Karpas-422 (cell line): ENCODE data around the gene HNRNPD. TPM values are rescaled to one million over a fixed set of nuclear protein-coding genes. Genes with fewer than 3 reads are reported as not detected.
A peak's percentile ranks its signal among the peaks of the same experiment; 100 is the strongest.
"Not testable (repeated sequence)": the region's sequence is repeated elsewhere in the genome, so short reads cannot be mapped to it uniquely, and the experiment has no call there.

Source experiments
- DNase-seq: peaks from one replicate; pipeline ENCODE4 v3.0.0-alpha.2; 2015
- H2AFZ ChIP-seq: fragments of 200-600 bp; sonication (generic); 2 replicates; pipeline ENCODE4 v1.6.1; 2014; ENCODE audit warnings: antibody characterized with exemption, low read length, mixed read lengths
- H3K27ac ChIP-seq: fragments of 200-600 bp; sonication (generic); 2 replicates; pipeline ENCODE4 v1.5.1; 2014; ENCODE audit warnings: mild to moderate bottlenecking, low read length, moderate library complexity
- H3K27me3 ChIP-seq: fragments of 200-600 bp; sonication (generic); 2 replicates; pipeline ENCODE4 v1.6.1; 2014; ENCODE audit warnings: low read length, mixed read lengths
- H3K36me3 ChIP-seq: fragments of 200-600 bp; sonication (generic); 2 replicates; pipeline ENCODE4 v1.6.1; 2014; ENCODE audit warnings: low read length, mixed read lengths; ENCODE audit not compliant: insufficient read depth
- H3K4me1 ChIP-seq: fragments of 200-600 bp; sonication (generic); 2 replicates; pipeline ENCODE4 v1.6.1; 2014; ENCODE audit warnings: mild to moderate bottlenecking, low read length, mixed read lengths
- H3K4me2 ChIP-seq: fragments of 200-600 bp; sonication (generic); 2 replicates; pipeline ENCODE4 v1.6.1; 2014; ENCODE audit warnings: low read length, low read depth, mild to moderate bottlenecking; ENCODE audit not compliant: poor library complexity, severe bottlenecking
- H3K4me3 ChIP-seq: fragments of 200-600 bp; sonication (generic); 2 replicates; pipeline ENCODE4 v1.5.1; 2014; ENCODE audit warnings: mild to moderate bottlenecking, antibody characterized with exemption, low read length, mixed read lengths
- H3K79me2 ChIP-seq: fragments of 200-600 bp; sonication (generic); 2 replicates; pipeline ENCODE4 v1.6.1; 2014; ENCODE audit warnings: mild to moderate bottlenecking, low read length, mixed read lengths
- H3K9ac ChIP-seq: fragments of 200-600 bp; sonication (generic); 2 replicates; pipeline ENCODE4 v1.6.0; 2014; ENCODE audit warnings: low read length
- H3K9me2 ChIP-seq: fragments of 200-600 bp; sonication (generic), shearing (Covaris generic); replicated peaks from 2 replicates; pipeline ENCODE4 v1.6.0; 2014; ENCODE audit warnings: mild to moderate bottlenecking, low read length, moderate library complexity; ENCODE audit not compliant: insufficient read depth
- H3K9me3 ChIP-seq: fragments of 300-700, 200-600 bp; sonication (generic); 2 replicates; pipeline ENCODE4 v1.6.1; 2014; ENCODE audit warnings: low read length, mixed read lengths
- H4K20me1 ChIP-seq: fragments of 200-600 bp; sonication (generic); 2 replicates; pipeline ENCODE4 v1.6.1; 2014; ENCODE audit warnings: mild to moderate bottlenecking, antibody characterized with exemption, low read length, low read depth; ENCODE audit not compliant: insufficient read depth
- total RNA-seq: library from RNA; depleted of rRNA; stranded (reverse); fragments of >200 nt; shearing (Covaris generic); gene quantifications from 2 replicates; pipeline ENCODE4 v1.2.3, GENCODE V29; 2014; ENCODE audit warnings: low replicate concordance; rRNA removed

HNRNPD gene, protein sequence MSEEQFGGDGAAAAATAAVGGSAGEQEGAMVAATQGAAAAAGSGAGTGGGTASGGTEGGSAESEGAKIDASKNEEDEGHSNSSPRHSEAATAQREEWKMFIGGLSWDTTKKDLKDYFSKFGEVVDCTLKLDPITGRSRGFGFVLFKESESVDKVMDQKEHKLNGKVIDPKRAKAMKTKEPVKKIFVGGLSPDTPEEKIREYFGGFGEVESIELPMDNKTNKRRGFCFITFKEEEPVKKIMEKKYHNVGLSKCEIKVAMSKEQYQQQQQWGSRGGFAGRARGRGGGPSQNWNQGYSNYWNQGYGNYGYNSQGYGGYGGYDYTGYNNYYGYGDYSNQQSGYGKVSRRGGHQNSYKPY
- total RNA-seq = 50.7 and 64.1 TPM in 2 replicates

DNA sequence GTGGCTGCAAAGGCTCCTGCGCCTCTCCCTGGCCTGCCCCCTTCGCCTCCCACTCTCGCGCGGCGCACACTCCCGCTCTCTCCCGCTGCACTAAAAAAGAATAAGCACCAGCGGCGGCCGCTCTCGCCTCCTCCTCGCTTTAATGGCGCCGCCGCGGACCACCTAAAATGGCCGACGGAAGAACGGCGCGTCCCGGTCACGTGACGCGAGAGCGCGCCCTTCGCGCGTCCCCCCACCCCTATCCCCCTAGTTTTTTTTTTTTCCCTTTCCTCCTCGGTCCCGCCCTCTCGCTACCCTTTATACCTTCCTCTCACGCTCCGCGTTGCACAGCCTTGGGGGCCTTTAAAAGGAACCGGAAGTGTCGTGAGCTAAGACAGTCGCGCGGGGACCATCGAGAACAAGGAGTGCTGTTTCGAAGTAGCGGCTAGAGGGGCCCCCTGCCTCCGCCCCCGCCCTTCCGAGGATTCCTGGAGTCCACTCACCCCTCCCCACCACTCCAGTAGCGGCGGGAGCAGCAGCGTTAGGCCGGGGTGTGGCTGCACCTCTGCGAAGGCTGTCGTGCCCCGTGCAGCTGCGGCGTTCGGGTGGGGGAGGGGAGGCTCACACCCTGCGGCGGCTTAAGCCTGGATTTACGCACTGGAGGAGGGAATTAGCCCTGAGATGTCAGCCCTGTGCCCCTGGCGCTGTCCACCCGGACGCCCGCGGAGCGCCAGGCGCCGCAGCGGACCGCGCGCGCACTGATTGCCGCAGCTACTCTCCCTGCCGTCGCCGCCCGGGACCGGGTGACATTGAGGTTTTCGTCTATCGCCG is at the start of gene HNRNPD:
HNRNPD (minus strand) TSS at position 176 of the 810 bp plus-strand sequence. CDS start 313 bp downstream, outside the sequence.
- H3K4me1 ChIP-seq = peaks cover 32% of the 10 kb centered on the region
- peak within 1 kb of the TSS; percentile 95 for H3K4me2 ChIP-seq
- H3K9me3 ChIP-seq = no peaks in the 10 kb centered on the region
- peaks cover 47% of the 10 kb centered on the region for H3K79me2 ChIP-seq
- no peaks in the 10 kb centered on the region for H3K27me3 ChIP-seq
- no peaks in the 10 kb centered on the region for H3K9me2 ChIP-seq
- peak within 1 kb of the TSS; percentile 97 for H3K9ac ChIP-seq
- H3K27ac ChIP-seq = peak within 1 kb of the TSS; percentile 82
- peak; percentile 97 for DNase-seq
- peaks cover 32% of the 10 kb centered on the region for H4K20me1 ChIP-seq
- H2AFZ ChIP-seq = 0 out of 2 replicates have a peak within 1 kb of the TSS, but pooled peaks have one; percentile 18
- H3K4me3 ChIP-seq = peak within 1 kb of the TSS; percentile 96
- H3K36me3 ChIP-seq = peaks cover 29% of the 10 kb centered on the region

DNA sequence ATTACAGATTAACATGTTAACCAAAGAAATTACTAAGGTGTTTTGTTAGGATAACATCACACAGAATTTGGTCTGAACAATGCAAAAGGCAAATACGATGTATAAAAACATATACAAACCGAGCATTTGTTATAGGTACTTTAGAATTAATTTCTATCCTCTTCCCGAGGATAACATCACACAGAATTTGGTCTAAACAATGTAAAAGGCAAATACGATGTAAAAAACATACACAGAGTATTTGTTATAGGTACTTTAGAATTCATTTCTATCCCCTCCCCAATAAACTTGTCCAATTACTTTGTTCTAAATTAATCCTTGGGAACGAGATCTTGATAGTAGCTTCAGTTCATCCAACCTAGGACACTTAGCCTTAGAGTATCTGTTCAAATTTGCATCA is 48.8 kb upstream of the HNRNPD start:
- peaks cover 35% of the 10 kb centered on the region for H3K36me3 ChIP-seq
- no peak overlapping the region for H3K4me3 ChIP-seq
- H3K27ac ChIP-seq = no peak overlapping the region
- peaks cover 21% of the 10 kb centered on the region for H4K20me1 ChIP-seq
- H3K27me3 ChIP-seq = no peaks in the 10 kb centered on the region
- DNase-seq = no peak
- no peaks in the 10 kb centered on the region for H3K9me3 ChIP-seq
- H3K79me2 ChIP-seq = peaks cover 3% of the 10 kb centered on the region
- no peaks in the 10 kb centered on the region for H3K9me2 ChIP-seq
- H2AFZ ChIP-seq = no peak overlapping the region
- no peak overlapping the region for H3K9ac ChIP-seq
- no peak overlapping the region for H3K4me2 ChIP-seq
- peaks cover 4% of the 10 kb centered on the region for H3K4me1 ChIP-seq

GRCh38 chr4:82421796-82422560 is 48.2 kb upstream of the HNRNPD start:
- no peak overlapping the region for H2AFZ ChIP-seq
- H3K27ac ChIP-seq = no peak overlapping the region
- H3K4me1 ChIP-seq = no peaks in the 10 kb centered on the region
- DNase-seq = peak; percentile 48
- no peaks in the 10 kb centered on the region for H3K27me3 ChIP-seq
- H3K4me2 ChIP-seq = no peak overlapping the region
- H3K9ac ChIP-seq = no peak overlapping the region
- peaks cover 15% of the 10 kb centered on the region for H4K20me1 ChIP-seq
- H3K9me2 ChIP-seq = no peaks in the 10 kb centered on the region
- H3K9me3 ChIP-seq = no peaks in the 10 kb centered on the region
- no peaks in the 10 kb centered on the region for H3K79me2 ChIP-seq
- H3K36me3 ChIP-seq = peaks cover 28% of the 10 kb centered on the region
- H3K4me3 ChIP-seq = no peak overlapping the region

GRCh38 chr4:82419451-82419850 is 45.7 kb upstream of the HNRNPD start:
- Histone ChIP-seq H3K27ac (no peak overlapping the region), H3K9me3 (no peaks in the 10 kb centered on the region), H3K79me2 (no peaks in the 10 kb centered on the region), H3K27me3 (no peaks in the 10 kb centered on the region), H3K9ac (no peak overlapping the region), H3K4me2 (no peak overlapping the region), H4K20me1 (no peaks in the 10 kb centered on the region), H3K36me3 (peaks cover 3% of the 10 kb centered on the region; the same call in 1 of the 2 replicates), H3K9me2 (no peaks in the 10 kb centered on the region), H3K4me3 (no peak overlapping the region), H2AFZ (no peak overlapping the region), H3K4me1 (no peaks in the 10 kb centered on the region)
- no peak for DNase-seq

DNA sequence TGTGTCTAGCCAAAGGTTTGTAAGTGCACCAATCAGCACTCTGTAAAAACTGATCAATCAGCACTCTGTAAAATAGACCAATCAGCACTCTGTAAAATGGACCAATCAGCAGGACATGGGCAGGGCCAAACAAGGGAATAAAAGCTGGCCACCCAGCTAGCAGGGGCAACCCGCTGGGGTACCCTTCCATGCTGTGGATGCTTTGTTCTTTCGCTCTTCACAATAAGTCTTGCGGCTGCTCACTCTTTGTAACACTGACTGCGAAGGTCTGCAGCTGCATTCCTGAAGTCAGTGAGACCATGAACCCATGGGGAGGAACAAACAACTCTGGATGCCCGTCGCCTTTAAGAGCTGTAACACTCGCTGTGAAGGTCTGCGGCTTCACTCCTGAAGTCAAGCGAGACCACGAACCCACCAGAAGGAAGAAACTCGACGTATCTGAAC is 42.2 kb upstream of the HNRNPD start:
- no peak overlapping the region for H3K27ac ChIP-seq
- no peaks in the 10 kb centered on the region for H4K20me1 ChIP-seq
- no peak overlapping the region for H2AFZ ChIP-seq
- H3K4me3 ChIP-seq = no peak overlapping the region
- H3K4me2 ChIP-seq = no peak overlapping the region
- no peaks in the 10 kb centered on the region for H3K27me3 ChIP-seq
- no peak overlapping the region for H3K9ac ChIP-seq
- no peaks in the 10 kb centered on the region for H3K36me3 ChIP-seq
- no peak for DNase-seq
- H3K79me2 ChIP-seq = no peaks in the 10 kb centered on the region
- H3K9me2 ChIP-seq = no peaks in the 10 kb centered on the region
- H3K4me1 ChIP-seq = no peaks in the 10 kb centered on the region
- no peaks in the 10 kb centered on the region for H3K9me3 ChIP-seq

GRCh38 chr4:82415061-82415460 is 41.3 kb upstream of the HNRNPD start:
- not testable (repeated sequence) for H3K27ac ChIP-seq, H3K4me3 ChIP-seq, H3K4me2 ChIP-seq, H3K79me2 ChIP-seq, H3K9me2 ChIP-seq, H3K9ac ChIP-seq, H3K36me3 ChIP-seq, H3K4me1 ChIP-seq, H3K27me3 ChIP-seq, H4K20me1 ChIP-seq, H2AFZ ChIP-seq, H3K9me3 ChIP-seq, DNase-seq

- Histone ChIP-seq H3K4me3 (no peak overlapping the region), H3K9me3 (no peaks in the 10 kb centered on the region), H4K20me1 (no peaks in the 10 kb centered on the region), H3K4me2 (no peak overlapping the region), H3K9ac (no peak overlapping the region), H3K79me2 (no peaks in the 10 kb centered on the region), H3K36me3 (no peaks in the 10 kb centered on the region), H3K27ac (no peak overlapping the region), H3K9me2 (no peaks in the 10 kb centered on the region), H2AFZ (no peak overlapping the region), H3K27me3 (no peaks in the 10 kb centered on the region), H3K4me1 (no peaks in the 10 kb centered on the region)
- no peak for DNase-seq
Observed at GRCh38 chr4:82403725-82404124, 29.9 kb upstream of the HNRNPD start.
